ENCODE data around the gene RXRA. TPM values are rescaled to one million over a fixed set of nuclear protein-coding genes. Genes with fewer than 3 reads are reported as not detected.
A peak's percentile ranks its signal among the peaks of the same experiment; 100 is the strongest.

The RXRA gene
- total RNA-seq, 2 donors from 2014 or later = 68.2 to 72.0 TPM

- H3K27me3 ChIP-seq = no peaks in the 10 kb centered on the region
- intact Hi-C loops (cut with DNase I) = no loop called here
- no peak for TF ChIP-seq CTCF (IDR thresholded peaks at IDR 0.05)
- DNase-seq = peak; percentile 57
- H3K4me1 ChIP-seq = peaks cover 56% of the 10 kb centered on the region
- no peaks in the 10 kb centered on the region for H3K36me3 ChIP-seq
- H3K4me3 ChIP-seq = no peak overlapping the region
- peak overlapping the region; percentile 54 for H3K27ac ChIP-seq
- H3K9ac ChIP-seq (ENCODE audit: low read depth in 2 of 2, low read length in 2 of 2) = peak overlapping the region; percentile 30 to 70
- no peaks in the 10 kb centered on the region for H3K9me3 ChIP-seq
Measured at GRCh38 chr9:134336228-134336627, 10.0 kb downstream of the RXRA start.

GRCh38 chr9:134336924-134337323 lies 10.7 kb downstream of the RXRA start:
- no peak overlapping the region for H3K4me3 ChIP-seq
- peak overlapping the region; percentile 30 to 70 for H3K9ac ChIP-seq (ENCODE audit: low read depth in 2 of 2, low read length in 2 of 2)
- peaks cover 61% of the 10 kb centered on the region for H3K4me1 ChIP-seq
- intact Hi-C loops (cut with DNase I) = no loop called here
- no peak for DNase-seq
- no peaks in the 10 kb centered on the region for H3K36me3 ChIP-seq
- H3K9me3 ChIP-seq = no peaks in the 10 kb centered on the region
- H3K27ac ChIP-seq = peak overlapping the region; percentile 54
- no peak for TF ChIP-seq CTCF (IDR thresholded peaks at IDR 0.05)
- H3K27me3 ChIP-seq = no peaks in the 10 kb centered on the region

- intact Hi-C loops (cut with DNase I) = no loop called here
- H3K4me3 ChIP-seq = no peak overlapping the region
- TF ChIP-seq CTCF (IDR thresholded peaks at IDR 0.05) = no peak
- H3K27ac ChIP-seq = no peak overlapping the region
- no peaks in the 10 kb centered on the region for H3K27me3 ChIP-seq
- H3K4me1 ChIP-seq = peaks cover 66% of the 10 kb centered on the region
- H3K9me3 ChIP-seq = no peaks in the 10 kb centered on the region
- no peak overlapping the region for H3K9ac ChIP-seq (ENCODE audit: low read depth in 2 of 2, low read length in 2 of 2)
- H3K36me3 ChIP-seq = no peaks in the 10 kb centered on the region
- no peak for DNase-seq
Measured at GRCh38 chr9:134337469-134337868, 11.2 kb downstream of the RXRA start.

GRCh38 chr9:134338394-134339182 lies 12.3 kb downstream of the RXRA start:
- peak overlapping the region; percentile 36 to 82 for H3K9ac ChIP-seq (ENCODE audit: low read depth in 2 of 2, low read length in 2 of 2)
- no peak overlapping the region for H3K4me3 ChIP-seq
- intact Hi-C loops (cut with DNase I) = no loop called here
- H3K4me1 ChIP-seq = peaks cover 58% of the 10 kb centered on the region
- no peak for TF ChIP-seq CTCF (IDR thresholded peaks at IDR 0.05)
- H3K9me3 ChIP-seq = no peaks in the 10 kb centered on the region
- no peaks in the 10 kb centered on the region for H3K36me3 ChIP-seq
- no peak overlapping the region for H3K27ac ChIP-seq
- DNase-seq = no peak
- no peaks in the 10 kb centered on the region for H3K27me3 ChIP-seq

GRCh38 chr9:134339183-134339806 lies 13.0 kb downstream of the RXRA start:
- DNase-seq = no peak
- H3K4me3 ChIP-seq = no peak overlapping the region
- H3K9ac ChIP-seq (ENCODE audit: low read depth in 2 of 2, low read length in 2 of 2) = peak overlapping the region; percentile 36 to 82

More at GRCh38 chr9:134339183-134339806, 13.0 kb downstream of the RXRA start:
- H3K27ac ChIP-seq = no peak overlapping the region
- no peaks in the 10 kb centered on the region for H3K27me3 ChIP-seq
- H3K4me1 ChIP-seq = peaks cover 56% of the 10 kb centered on the region
- no peaks in the 10 kb centered on the region for H3K36me3 ChIP-seq
- intact Hi-C loops (cut with DNase I) = no loop called here
- TF ChIP-seq CTCF (IDR thresholded peaks at IDR 0.05) = no peak
- no peaks in the 10 kb centered on the region for H3K9me3 ChIP-seq
